ENCODE data around the gene SLC30A5.
"Not testable (repeated sequence)": the region's sequence is repeated elsewhere in the genome, so short reads cannot be mapped to it uniquely, and the experiment has no call there.

- TF ChIP-seq CTCF, POLR2AphosphoS5 (IDR thresholded peaks at IDR 0.05): not testable (repeated sequence)
Observed at GRCh38 chr5:69137208-69137607, 43.4 kb downstream of the SLC30A5 start.

Data from suprapubic skin (tissue), 3 donors.